GM21786 (cell line): ENCODE data around the gene TCF4.

Source experiments
- ATAC-seq: cut with Tn5 transposase; IDR thresholded peaks from one replicate; pipeline ENCODE4 v1.9.1; 2021; ENCODE audit not compliant: unreplicated experiment

TCF4 gene

DNA sequence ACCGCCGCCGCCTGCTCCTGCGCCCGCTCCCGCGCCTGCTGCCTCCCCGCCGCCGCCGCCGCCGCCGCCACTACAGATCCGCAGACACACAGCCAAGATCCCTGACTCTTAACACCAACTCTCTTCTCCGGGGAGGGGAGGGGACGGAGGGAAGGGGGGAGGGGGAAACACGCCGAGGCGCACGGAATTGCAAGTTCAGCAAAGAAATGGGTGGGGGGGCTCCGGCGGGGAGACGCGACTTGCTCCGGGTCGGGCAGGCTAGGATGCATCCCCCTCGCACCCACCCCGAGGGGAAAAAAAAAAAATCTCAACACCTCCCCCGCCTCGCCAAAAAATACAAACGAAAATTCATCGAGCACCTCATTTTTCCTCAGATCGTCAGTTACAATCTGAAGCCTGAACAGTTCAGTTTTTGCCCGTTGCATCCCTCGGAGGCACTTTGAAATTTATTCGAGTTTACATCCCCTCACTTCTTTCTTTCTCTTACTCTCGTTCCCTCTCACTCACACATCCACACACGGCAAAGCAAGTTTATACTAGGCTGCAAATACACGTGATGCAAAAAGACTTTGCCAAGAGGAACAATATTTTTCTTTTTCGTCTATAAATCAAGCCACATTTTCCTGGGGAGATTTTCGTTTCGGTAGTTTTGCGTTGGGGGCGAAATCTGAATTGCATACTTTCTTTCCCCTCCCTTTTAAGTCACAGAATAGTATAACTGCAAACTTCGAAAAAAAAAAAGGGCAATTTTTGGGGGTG, at the start of gene TCF4:
TSS of gene TCF4 (minus strand) at position 82 of the 759 bp plus-strand sequence. CDS start 1,076 bp downstream, outside the sequence.
- no peak for ATAC-seq

- ATAC-seq = no peak
Observed at GRCh38 chr18:55637204-55637603, 49.2 kb upstream of the TCF4 start.

- ATAC-seq = no peak
Observed at GRCh38 chr18:55635439-55635838, 47.4 kb upstream of the TCF4 start.

GRCh38 chr18:55634545-55634944, 46.6 kb upstream of the TCF4 start:
- ATAC-seq = no peak

DNA sequence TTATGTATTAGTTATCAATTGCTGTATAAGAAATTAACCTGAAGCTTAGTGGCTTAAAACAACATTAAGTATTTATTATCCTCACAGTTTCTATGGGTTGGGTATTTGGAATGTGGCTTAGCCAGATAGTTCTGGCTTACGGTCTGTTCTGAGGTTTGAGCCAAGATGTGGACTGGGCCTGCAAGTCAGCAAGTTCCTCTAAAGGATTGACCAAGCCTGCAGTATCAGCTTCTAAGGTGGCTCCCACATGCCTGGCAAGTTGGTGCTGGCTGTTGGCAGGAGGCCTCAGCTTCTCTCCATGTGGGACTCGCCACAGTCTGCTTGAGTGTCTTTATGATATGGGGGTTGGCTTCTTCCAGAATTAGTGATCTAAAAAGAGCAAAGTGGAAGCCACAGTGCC, 45.0 kb upstream of the TCF4 start:
- ATAC-seq = no peak

DNA sequence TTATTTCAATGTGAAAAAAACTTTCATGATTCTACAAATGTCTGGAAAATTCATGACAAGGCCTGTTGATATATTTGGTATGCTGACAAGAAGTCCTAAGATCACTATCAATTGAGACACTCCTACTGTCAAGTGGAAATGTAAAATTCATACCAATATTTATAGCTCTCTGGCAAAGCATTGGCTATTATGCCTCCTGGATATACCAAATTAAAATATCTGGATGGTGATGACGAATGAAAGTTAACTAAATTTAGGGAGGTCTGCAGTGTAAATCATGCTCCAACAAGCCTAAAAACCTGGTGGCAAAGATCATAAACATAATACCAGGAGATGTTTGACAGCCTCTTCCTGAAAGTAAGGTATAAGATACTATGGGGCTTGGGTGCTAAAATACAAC, 41.1 kb upstream of the TCF4 start:
- ATAC-seq = no peak

DNA sequence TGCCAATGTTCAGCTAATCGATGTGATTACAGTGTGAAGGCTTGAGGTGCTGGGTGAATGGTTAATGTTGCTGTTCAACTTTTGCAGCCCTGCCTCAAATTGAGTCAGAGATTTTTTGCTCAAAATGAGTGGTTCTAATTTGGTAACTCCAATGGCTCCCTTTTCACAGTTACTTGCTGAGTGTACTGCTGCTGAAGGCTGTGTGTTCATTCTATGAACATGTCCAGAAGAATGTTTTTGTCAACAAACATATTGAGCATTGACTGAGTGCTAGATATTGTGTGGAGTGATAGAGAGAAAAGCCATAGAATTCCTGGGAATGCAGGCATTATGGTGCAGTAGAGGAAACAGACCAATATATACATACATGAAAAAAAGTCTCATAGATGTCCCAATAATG, 39.0 kb upstream of the TCF4 start:
- ATAC-seq = no peak

DNA sequence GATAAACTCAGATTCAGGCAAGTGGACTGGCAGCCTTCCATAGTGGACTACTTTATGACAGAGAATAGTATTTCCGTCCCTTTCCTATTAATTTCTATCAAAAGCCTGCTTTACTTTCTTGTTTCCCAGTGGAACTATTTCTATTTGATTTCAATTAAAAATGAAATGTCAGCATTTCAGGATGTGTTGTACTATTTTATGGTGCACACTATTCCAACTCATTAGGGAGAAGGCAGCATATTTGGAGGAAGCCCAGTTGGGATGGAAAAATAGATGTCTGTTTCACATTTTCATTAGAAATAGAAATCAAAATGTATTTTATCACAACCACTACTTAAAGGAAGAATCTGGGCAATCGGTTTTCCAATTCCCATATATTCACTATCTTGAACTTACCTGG, 37.9 kb upstream of the TCF4 start:
- ATAC-seq = no peak

DNA sequence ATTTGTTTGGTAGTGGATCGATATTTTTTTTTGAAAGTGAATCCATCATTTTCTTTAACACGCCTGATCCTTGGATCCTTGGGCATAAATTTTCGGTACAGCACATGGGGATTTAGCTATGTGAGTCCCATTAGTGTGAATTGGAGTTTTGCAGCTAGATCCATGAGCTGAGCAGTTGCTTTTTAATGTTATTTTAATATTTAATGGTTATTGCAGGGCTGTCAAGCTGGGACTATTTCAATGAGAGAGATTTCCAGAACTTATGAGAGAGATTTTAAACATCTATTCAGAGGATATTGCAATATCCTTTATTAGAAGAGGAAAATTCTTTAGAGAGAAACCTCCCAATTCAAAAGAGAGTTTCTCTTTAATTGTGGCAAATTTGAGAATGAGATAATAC, 35.6 kb upstream of the TCF4 start:
- no peak for ATAC-seq

DNA sequence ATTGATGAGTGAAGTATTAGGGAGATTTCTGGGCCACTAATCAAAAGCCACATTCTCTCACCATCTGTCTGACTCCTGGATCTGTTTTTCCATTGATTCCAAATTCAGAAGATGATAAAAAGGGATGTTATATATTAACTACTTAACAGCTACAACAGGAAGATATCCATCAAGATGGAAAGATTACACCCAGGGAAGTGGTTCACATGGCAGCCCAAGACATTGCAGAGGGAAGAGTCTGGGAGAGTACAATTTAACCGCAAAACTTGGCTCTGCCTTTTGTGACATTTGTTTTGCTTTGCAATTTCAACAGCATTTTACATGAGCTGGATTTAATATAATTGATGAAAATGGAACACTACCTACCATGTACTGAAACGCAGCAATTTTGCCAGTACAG, 22.5 kb upstream of the TCF4 start:
- ATAC-seq = no peak

DNA sequence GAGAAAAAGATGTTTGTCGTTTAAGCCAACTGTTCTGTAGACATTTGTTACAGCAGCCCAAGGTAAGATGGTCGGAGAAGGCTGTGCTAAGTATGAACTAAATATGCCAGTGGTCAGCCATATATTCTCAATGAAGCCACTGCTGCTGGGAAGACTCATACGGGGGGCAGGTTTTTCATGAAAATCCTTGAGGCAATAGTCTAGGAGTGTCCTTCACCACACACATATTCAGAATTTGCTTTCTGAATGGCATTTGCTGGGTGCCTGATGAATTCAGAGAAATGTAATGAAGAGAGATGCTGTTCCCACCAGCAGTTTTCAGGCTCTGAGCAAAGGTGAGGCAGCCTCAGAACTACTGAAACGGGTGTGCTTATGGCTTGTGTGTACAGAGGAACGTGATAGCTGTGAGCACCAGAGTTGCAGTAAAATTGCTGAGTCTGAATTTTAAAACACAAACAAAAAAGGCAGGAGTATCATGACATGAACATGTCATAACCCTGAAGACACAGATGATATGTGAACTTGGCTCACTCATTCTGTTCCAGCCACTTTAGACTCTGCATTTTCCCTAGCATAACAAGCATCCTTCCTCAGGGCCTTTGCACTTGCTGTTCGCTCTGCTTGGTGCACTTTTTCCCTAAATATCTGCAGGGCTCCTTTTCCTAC, 21.3 kb upstream of the TCF4 start:
- no peak for ATAC-seq

DNA sequence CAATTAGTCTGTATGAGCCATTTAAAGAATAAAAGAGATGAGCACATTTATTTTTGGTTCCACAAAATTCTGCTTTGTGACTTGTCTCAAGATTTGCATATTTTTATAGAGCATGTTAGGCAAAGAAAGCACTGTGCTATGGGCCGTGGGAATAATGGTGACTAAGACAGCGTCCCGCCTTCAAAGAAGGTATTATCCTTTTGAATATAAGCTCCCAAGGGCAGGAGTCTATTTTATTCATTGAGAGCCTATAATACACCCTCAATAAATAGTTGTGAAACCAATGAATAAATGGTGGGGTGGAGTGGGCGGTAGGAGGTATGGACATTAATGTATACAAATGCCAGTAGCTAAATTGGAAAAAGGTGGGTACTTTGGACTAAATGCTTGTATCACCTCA, 20.5 kb upstream of the TCF4 start:
- no peak for ATAC-seq

DNA sequence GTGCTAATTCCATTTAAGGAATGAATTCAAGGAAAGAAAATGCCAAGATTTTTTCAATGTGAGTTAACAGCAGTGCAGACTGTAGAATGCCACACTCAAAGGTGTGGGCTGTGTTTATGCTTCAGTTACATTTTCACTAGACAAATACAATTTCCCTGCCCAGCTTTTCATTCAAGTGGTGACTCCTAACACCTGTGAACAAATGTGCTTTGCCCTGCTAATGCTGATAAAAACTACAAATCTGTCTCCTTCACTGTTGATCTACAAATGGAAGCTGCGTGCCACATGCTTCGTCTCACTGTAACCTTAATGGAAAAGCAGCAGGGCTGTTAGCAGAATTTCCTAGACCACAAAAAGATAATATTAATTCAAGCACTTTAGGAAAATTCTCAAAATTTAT, 19.8 kb upstream of the TCF4 start:
- ATAC-seq = no peak

DNA sequence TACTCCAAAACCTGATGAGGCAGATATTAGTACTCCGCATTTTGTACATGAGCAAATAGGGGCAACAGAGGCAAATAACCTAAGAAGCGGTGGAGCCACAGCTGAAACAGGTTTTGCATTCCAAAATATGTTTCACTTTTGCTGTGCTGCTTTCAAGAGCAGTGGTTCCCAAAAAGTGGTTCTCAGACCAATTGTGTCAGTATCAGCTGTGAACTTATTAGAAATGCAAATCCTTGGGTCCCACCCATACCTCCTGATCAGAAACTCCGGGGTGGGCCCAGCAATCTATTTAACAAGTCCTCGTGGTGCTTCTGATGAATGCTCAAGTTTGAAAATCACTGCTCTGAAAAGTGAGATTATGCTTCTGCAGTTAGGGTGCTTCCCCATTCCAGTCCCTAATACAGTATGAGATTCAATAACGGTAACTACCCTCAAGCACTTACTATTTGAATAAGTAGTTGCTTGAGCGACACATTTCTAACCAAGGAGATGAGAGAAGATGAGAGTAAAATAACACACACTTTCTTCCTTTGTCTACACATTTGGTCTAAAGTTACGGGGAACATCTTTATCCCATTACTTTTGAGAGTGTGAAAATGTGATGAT, 17.8 kb upstream of the TCF4 start:
- peak; percentile 86 for ATAC-seq

GRCh38 chr18:55603775-55604174, 15.8 kb upstream of the TCF4 start:
- no peak for ATAC-seq

GRCh38 chr18:55593888-55594287, 5.9 kb upstream of the TCF4 start:
- no peak for ATAC-seq

- ATAC-seq = no peak
Observed at GRCh38 chr18:55592572-55592971, 4.6 kb upstream of the TCF4 start.

DNA sequence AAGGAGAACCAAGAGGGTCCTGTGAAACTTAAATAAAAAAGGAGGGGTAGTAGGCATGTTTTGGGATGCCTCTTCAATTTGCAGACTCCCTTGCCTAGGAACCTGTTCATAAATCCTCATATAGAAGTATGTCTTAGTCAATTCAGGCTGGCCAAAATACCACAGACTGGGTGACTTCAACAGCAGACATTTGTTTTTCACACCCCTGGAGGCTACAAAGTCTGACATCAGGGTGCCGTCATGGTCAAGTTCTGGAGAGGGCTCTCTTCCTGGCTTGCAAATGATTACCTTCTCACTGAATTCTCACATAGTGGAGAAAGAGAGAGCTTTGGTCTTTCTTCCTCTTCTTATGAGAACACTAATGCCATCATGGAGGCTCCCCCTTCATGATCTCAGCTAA, 4.1 kb upstream of the TCF4 start:
- no peak for ATAC-seq

DNA sequence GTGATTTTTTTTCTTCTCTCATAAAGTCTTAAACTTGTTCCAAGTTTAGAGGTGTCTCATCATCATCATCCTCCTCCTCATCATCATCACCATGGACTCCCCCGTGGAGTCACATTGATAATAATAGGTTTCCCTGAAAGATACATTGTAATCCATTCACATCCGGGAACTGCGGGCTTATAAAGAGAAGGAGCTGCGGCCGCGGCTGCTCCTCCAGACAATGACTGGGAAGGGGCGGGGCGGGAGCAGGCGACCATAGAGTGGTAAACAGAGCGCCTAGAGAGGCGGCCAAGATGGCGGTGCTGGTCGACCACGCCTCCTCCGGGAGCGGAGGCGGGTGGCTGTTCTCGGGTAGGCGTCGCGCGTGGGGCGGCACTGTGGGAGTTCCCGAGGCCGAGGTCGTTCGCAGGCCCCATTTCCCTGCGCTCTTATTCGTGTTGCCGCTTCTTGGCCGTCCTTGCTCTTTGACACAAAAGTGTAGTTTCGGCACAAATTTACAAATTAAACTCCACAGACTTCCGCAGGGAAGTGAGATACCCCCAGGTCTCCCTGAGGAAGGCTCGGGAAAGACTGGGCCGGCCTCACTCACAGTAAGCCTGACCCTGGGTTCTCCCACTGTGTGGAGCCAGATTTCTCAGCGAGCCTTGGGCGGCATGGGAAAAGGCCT, 1.8 kb upstream of the TCF4 start:
- peak; percentile 83 for ATAC-seq

GRCh38 chr18:55588870-55589595, 1.0 kb upstream of the TCF4 start:
- ATAC-seq = no peak
